ENCODE results near the gene MOXD1. TPM values are rescaled to one million over a fixed set of nuclear protein-coding genes. Genes with fewer than 3 reads are reported as not detected.

The MOXD1 gene
- total RNA-seq, result 10 to 100 TPM in 2 of 5 donors, 1 to 10 TPM in 3; 2.2 to 16.9 (median 4.5) TPM
- 10 to 100 TPM in 1 of 3 donors, 1 to 10 TPM in 2; 2.1 to 14.8 (median 3.4) TPM for polyA plus RNA-seq
- long read RNA-seq, donor 1, partial matches to known transcripts, result 12 of 13 reads
- long read RNA-seq, donor 1, other reads (novel, unspliced or antisense), result 0 of 13 reads
- long read RNA-seq, donor 2, partial matches to known transcripts, result 0 of 3 reads
- long read RNA-seq, donor 2, other reads (novel, unspliced or antisense), result 0 of 3 reads
- long read RNA-seq, donor 3, partial matches to known transcripts, result 0 of 1 reads
- long read RNA-seq, donor 3, other reads (novel, unspliced or antisense), result 0 of 1 reads
- long read RNA-seq, donor 4, partial matches to known transcripts, result 0 of 1 reads
- long read RNA-seq, donor 4, other reads (novel, unspliced or antisense), result 0 of 1 reads
- long read RNA-seq, donor 5, transcript MOXD1-202 (12 exons, 3,059 nt), result major isoform, 14 of 29 reads
- long read RNA-seq, donor 5, partial matches to known transcripts, result 13 of 29 reads
- long read RNA-seq, donor 5, other reads (novel, unspliced or antisense), result 0 of 29 reads
- long read RNA-seq, donor 6, transcript MOXD1-202 (12 exons, 3,059 nt), result major isoform, 10 of 28 reads
- long read RNA-seq, donor 6, partial matches to known transcripts, result 18 of 28 reads
- long read RNA-seq, donor 6, other reads (novel, unspliced or antisense), result 0 of 28 reads
- long read RNA-seq, donor 7, transcript MOXD1-202 (12 exons, 3,059 nt), result major isoform, 12 of 25 reads
- long read RNA-seq, donor 7, partial matches to known transcripts, result 12 of 25 reads
- long read RNA-seq, donor 7, other reads (novel, unspliced or antisense), result 0 of 25 reads
- long read RNA-seq, donor 8, transcript MOXD1-202 (12 exons, 3,059 nt), result major isoform, 7 of 13 reads
- long read RNA-seq, donor 8, partial matches to known transcripts, result 6 of 13 reads
- long read RNA-seq, donor 8, other reads (novel, unspliced or antisense), result 0 of 13 reads
- long read RNA-seq, donor 9, partial matches to known transcripts, result 5 of 10 reads
- long read RNA-seq, donor 9, other reads (novel, unspliced or antisense), result 0 of 10 reads
- long read RNA-seq, donor 10, partial matches to known transcripts, result 0 of 1 reads
- long read RNA-seq, donor 10, other reads (novel, unspliced or antisense), result 0 of 1 reads

DNA sequence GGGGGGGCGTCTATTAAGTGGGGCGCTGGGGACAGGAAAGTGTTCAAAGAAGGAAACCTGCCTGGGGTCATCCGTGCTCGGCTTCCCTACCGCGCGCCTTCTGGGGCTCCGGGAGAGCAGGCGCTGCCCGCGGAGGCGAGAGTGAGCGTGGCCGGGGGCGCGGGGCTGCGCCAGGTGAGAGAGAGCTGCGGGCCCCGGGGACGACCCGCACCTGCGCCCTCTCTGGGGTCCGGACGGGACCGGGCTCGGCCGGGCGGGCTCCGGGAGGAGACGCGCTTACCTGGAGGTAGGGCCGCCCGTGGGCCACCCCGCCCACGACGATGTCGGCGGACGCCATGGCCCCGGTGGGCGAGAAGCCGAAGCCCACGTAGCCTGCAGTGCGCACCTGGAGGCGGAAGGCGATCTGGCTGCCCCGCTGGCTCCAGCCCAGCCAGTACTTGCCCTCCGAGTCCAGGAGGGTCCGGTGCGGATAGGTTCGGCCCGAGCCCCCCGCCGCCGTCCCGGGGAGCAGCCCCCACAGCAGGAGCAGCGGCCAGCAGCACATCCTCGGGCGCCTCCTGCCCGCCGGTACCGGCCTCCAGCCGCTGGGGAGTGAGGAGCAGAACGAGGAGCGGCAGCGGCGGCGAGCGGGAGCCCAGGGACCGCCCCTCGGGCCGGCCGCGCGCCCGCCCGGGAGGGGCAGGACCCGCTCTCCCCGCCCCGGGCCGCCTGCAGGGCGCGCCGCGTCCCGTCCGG is at the start of gene MOXD1:
Gene MOXD1, minus strand, starts transcription at position 593 of the 735 bp plus-strand sequence. Its CDS starts 49 bp downstream, at position 544.
- intact Hi-C loops (cut with DNase I; ENCODE audit: low total_unique reads), result no loop called here
- H3K36me3 ChIP-seq, result no peaks in the 10 kb centered on the region
- 1 to 3% (median 1%) methylated on average over 15 to 87 of the region's 87 CpGs for WGBS, 5 donors

DNA sequence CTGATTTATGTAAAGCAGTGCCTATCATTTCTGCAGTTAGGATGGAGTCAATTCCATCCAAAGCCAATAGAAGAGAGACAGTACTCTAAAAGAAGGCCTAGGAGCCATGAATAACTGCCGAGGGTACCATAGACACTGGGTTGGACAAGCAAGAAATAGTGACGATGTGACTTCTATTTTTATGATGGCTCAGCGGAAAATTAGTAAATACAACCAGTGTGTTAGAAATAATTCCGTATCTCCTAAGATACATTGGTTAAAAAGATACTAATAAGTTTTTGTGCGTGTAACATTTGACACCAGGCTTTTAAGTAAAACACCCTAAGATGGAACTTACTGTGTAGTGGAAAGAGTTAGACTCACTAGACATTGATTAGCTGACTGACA is 45.6 kb upstream of the MOXD1 start:
- H3K27me3 ChIP-seq, result no peaks in the 10 kb centered on the region
- intact Hi-C loops (cut with DNase I; ENCODE audit: low total_unique reads), result no loop called here
- no peak for TF ChIP-seq POLR2AphosphoS5 (IDR thresholded peaks at IDR 0.05)
- TF ChIP-seq EP300 (IDR thresholded peaks at IDR 0.05), result no peak
- TF ChIP-seq, protein P1, sequence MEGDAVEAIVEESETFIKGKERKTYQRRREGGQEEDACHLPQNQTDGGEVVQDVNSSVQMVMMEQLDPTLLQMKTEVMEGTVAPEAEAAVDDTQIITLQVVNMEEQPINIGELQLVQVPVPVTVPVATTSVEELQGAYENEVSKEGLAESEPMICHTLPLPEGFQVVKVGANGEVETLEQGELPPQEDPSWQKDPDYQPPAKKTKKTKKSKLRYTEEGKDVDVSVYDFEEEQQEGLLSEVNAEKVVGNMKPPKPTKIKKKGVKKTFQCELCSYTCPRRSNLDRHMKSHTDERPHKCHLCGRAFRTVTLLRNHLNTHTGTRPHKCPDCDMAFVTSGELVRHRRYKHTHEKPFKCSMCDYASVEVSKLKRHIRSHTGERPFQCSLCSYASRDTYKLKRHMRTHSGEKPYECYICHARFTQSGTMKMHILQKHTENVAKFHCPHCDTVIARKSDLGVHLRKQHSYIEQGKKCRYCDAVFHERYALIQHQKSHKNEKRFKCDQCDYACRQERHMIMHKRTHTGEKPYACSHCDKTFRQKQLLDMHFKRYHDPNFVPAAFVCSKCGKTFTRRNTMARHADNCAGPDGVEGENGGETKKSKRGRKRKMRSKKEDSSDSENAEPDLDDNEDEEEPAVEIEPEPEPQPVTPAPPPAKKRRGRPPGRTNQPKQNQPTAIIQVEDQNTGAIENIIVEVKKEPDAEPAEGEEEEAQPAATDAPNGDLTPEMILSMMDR (IDR thresholded peaks at IDR 0.05), result no peak
- no peak for TF ChIP-seq POLR2A (IDR thresholded peaks at IDR 0.05)

More for the DNA sequence above, at the start of gene MOXD1:
- Histone ChIP-seq H3K27ac (peak within 1 kb of the TSS in 3 of 5 donors; percentile 53 to 74 (median 66)), H3K27me3 (peaks cover 0 to 39% (median 20%) of the 10 kb centered on the region in 3 donors), H3K4me1 (peaks cover 9 to 16% (median 12%) of the 10 kb centered on the region in 4 donors), H3K4me3 (peak within 1 kb of the TSS; percentile 64 to 89 (median 80)), H3K9me3 (no peaks in the 10 kb centered on the region)
- DNase-seq, result peak; percentile 60 to 86
- TF ChIP-seq, protein P1 (IDR thresholded peaks at IDR 0.05), result peak in 1 of 7 experiments; percentile 22
- TF ChIP-seq POLR2AphosphoS5 (IDR thresholded peaks at IDR 0.05) (no peak), EP300 (IDR thresholded peaks at IDR 0.05) (no peak), POLR2A (IDR thresholded peaks at IDR 0.05) (no peak)

DNA sequence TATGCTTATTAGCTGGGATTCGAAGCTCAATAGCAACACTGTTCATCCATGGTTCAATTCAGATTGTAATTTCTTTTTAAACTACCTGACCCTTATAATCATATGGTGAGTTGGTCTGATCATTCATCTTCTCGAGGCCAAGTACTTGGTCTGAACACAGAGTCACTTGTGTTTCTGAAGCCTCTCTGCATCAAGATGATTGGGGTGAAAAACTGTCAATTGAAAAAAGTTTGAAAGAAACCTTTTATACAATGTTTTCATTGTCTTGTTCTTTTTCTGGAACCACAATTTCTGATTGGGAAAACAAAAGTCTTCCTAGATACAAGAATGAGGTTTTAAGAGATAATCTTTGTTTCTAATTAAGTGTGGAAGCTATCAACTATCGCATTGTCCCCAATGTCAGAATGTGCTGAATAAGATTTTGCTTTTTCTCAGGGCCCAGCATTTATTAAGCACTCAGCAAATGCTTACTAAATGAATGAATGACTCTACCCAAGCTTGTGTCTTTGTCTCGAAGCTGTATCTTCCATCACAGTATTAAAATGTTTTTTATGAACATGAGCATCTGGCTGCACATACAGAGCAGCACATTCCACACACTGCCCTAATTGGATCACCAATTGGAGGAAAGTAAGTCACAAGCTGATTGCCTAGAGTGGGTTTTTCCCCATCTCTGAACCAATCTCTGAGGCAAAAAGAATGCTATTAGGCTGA is 45.0 kb upstream of the MOXD1 start:
- H3K4me1 ChIP-seq, result no peaks in the 10 kb centered on the region
- TF ChIP-seq POLR2AphosphoS5 (IDR thresholded peaks at IDR 0.05) (no peak), POLR2A (IDR thresholded peaks at IDR 0.05) (no peak), EP300 (IDR thresholded peaks at IDR 0.05) (no peak)
- TF ChIP-seq, protein P1 (IDR thresholded peaks at IDR 0.05), result no peak
- no peaks in the 10 kb centered on the region for H3K27me3 ChIP-seq
- intact Hi-C loops (cut with DNase I; ENCODE audit: low total_unique reads), result no loop called here
- DNase-seq, result no peak
- H3K9me3 ChIP-seq, result peaks cover 0 to 17% (median 12%) of the 10 kb centered on the region in 4 donors
- H3K36me3 ChIP-seq, result peaks cover 0 to 12% (median 5%) of the 10 kb centered on the region in 4 donors
- no peak overlapping the region for H3K27ac ChIP-seq
- 73 to 91% (median 83%) methylated on average over 4 of the region's 4 CpGs for WGBS, 5 donors
- H3K4me3 ChIP-seq, result no peak overlapping the region

More for the DNA sequence above, 45.6 kb upstream of the MOXD1 start:
- Histone ChIP-seq H3K9me3 (peaks cover 0 to 14% (median 11%) of the 10 kb centered on the region in 4 donors), H3K36me3 (peaks cover 0 to 18% (median 6%) of the 10 kb centered on the region in 4 donors), H3K27ac (no peak overlapping the region), H3K4me3 (no peak overlapping the region), H3K4me1 (no peaks in the 10 kb centered on the region)
- DNase-seq, result no peak
- 92 to 98% (median 97%) methylated on average over 5 of the region's 5 CpGs for WGBS, 5 donors

All from stomach (tissue), 19 donors.